ENCODE measurements around the gene COL26A1. TPM values are rescaled to one million over a fixed set of nuclear protein-coding genes. Genes with fewer than 3 reads are reported as not detected.

The COL26A1 gene
- total RNA-seq, 6 experiments from 2014 or later, result 1.4 to 5.4 (median 3.0) TPM

DNA sequence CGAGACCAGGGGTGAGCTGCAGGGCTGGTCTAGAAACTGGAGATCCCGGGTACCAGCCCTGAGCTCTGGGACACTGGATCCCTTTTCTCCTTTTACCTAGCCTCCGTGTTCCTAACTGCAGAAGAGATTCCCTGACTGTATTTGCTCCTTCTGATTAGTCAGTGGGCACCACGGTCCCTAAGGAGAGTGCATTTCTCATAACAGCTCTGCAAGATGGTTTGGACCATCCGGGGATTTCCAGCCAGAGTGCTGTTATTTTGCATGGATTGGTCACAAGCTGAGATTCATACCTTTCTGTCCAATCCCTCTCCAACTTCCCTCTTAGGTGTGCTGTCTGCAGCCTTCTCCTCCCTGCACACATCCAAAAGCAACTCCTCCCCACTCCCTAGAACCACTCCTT lies 143.9 kb downstream of the COL26A1 start:
- DNase-seq (no peak), ATAC-seq (no peak)
- H3K27me3 ChIP-seq, result no peaks in the 10 kb centered on the region
- 64% methylated on average over 4 of the region's 5 CpGs for WGBS (ENCODE audit: insufficient coverage, low coverage, low lambda C conversion rate, missing lambda C conversion rate)
- intact Hi-C loops (cut with DNase I), result no loop called here
- no peaks in the 10 kb centered on the region for H3K9me3 ChIP-seq
- no peaks in the 10 kb centered on the region for H3K4me1 ChIP-seq
- H3K27ac ChIP-seq, result no peak overlapping the region
- no peak overlapping the region for H3K4me3 ChIP-seq
- TF ChIP-seq, protein P1, sequence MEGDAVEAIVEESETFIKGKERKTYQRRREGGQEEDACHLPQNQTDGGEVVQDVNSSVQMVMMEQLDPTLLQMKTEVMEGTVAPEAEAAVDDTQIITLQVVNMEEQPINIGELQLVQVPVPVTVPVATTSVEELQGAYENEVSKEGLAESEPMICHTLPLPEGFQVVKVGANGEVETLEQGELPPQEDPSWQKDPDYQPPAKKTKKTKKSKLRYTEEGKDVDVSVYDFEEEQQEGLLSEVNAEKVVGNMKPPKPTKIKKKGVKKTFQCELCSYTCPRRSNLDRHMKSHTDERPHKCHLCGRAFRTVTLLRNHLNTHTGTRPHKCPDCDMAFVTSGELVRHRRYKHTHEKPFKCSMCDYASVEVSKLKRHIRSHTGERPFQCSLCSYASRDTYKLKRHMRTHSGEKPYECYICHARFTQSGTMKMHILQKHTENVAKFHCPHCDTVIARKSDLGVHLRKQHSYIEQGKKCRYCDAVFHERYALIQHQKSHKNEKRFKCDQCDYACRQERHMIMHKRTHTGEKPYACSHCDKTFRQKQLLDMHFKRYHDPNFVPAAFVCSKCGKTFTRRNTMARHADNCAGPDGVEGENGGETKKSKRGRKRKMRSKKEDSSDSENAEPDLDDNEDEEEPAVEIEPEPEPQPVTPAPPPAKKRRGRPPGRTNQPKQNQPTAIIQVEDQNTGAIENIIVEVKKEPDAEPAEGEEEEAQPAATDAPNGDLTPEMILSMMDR (IDR thresholded peaks at IDR 0.05), result no peak
- TF ChIP-seq POLR2A (IDR thresholded peaks at IDR 0.05), result no peak
- H3K36me3 ChIP-seq, result no peaks in the 10 kb centered on the region

DNA sequence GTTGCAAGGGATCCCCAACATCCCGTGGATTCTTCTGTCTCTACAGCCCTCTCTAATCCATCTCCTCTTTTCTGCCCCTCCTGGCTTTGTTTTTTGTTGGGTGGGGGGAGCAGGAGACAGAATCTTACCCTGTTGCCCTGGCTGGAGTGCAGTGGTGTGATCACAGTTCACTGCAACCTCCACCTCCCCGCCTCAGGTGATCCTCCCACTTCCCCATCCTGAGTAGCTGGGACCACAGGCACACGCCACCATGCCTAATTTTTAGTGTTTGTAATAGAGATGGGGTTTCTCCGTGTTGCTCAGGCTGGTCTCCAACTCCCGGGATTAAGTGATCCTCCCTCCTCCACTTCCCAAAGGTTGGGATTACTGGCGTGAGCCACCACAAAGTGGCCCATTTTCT lies 144.7 kb downstream of the COL26A1 start:
- Histone ChIP-seq H3K4me1 (no peaks in the 10 kb centered on the region), H3K36me3 (no peaks in the 10 kb centered on the region), H3K27me3 (no peaks in the 10 kb centered on the region), H3K27ac (no peak overlapping the region), H3K9me3 (no peaks in the 10 kb centered on the region), H3K4me3 (no peak overlapping the region)
- ATAC-seq (no peak), DNase-seq (no peak)
- intact Hi-C loops (cut with DNase I), result no loop called here
- no peak for TF ChIP-seq POLR2A (IDR thresholded peaks at IDR 0.05)
- TF ChIP-seq, protein P1 (IDR thresholded peaks at IDR 0.05), result no peak
- 54% methylated on average over 6 of the region's 6 CpGs for WGBS (ENCODE audit: insufficient coverage, low coverage, low lambda C conversion rate, missing lambda C conversion rate)

DNA sequence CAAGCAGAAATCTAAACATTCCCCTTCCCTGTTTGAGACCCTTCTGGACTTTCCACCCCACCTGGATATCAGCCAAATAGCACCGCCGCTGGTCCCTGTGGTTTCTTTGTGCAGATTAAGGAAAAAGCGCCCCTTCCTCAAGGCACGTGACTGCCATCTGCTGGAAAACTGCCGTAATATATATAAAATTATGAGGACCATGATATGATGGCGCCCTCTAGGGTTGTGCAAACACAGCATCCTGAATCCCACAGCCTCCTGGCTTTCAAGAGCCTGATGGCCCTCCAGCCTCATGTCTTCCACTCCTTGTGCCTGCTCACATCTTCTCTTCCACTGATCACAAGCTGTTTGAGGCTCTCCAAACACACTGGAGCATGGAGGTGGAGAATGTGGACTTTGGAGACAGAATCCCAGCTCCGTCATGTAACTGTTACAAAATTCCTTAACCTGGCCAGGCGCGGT lies 145.1 kb downstream of the COL26A1 start:
- intact Hi-C loops (cut with DNase I), result no loop called here
- Histone ChIP-seq H3K27ac (no peak overlapping the region), H3K9me3 (no peaks in the 10 kb centered on the region), H3K27me3 (no peaks in the 10 kb centered on the region), H3K4me3 (no peak overlapping the region), H3K36me3 (no peaks in the 10 kb centered on the region), H3K4me1 (no peaks in the 10 kb centered on the region)
- WGBS (ENCODE audit: insufficient coverage, low coverage, low lambda C conversion rate, missing lambda C conversion rate), result 17% methylated on average over 9 of the region's 9 CpGs
- DNase-seq, result no peak
- TF ChIP-seq, protein P1 (IDR thresholded peaks at IDR 0.05), result peak in 3 of 4 donors; percentile 49 to 68 (median 55)
- no peak for TF ChIP-seq POLR2A (IDR thresholded peaks at IDR 0.05)
- peak; percentile 45 to 81 (median 55) for ATAC-seq

DNA sequence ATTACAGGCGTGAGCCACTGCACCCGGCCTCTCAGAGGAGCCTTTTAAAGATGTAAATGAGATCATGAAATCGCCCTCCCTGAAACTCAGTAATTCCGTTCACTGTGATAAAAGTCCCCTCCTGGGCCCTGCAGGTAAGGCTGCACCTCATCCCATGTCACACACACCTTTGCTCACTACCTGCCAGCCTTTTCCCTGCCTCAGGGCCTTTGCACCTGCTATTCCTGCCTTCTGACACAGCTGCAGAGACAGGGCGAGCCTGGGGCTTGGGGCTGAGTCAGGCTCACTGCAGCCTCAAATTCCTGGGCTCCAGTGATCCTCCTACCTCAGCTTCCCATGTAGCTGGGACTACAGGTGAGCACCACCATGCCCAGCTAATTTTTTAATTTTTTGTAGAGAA lies 147.6 kb downstream of the COL26A1 start:
- no peak for DNase-seq
- H3K4me3 ChIP-seq, result no peak overlapping the region
- no peaks in the 10 kb centered on the region for H3K4me1 ChIP-seq
- ATAC-seq, result no peak
- no peaks in the 10 kb centered on the region for H3K9me3 ChIP-seq
- intact Hi-C loops (cut with DNase I), result no loop called here
- H3K36me3 ChIP-seq, result no peaks in the 10 kb centered on the region
- no peaks in the 10 kb centered on the region for H3K27me3 ChIP-seq
- TF ChIP-seq, protein P1 (IDR thresholded peaks at IDR 0.05), result no peak
- no peak for TF ChIP-seq POLR2A (IDR thresholded peaks at IDR 0.05)
- 86% methylated on average over 4 of the region's 5 CpGs for WGBS (ENCODE audit: insufficient coverage, low coverage, low lambda C conversion rate, missing lambda C conversion rate)
- no peak overlapping the region for H3K27ac ChIP-seq

DNA sequence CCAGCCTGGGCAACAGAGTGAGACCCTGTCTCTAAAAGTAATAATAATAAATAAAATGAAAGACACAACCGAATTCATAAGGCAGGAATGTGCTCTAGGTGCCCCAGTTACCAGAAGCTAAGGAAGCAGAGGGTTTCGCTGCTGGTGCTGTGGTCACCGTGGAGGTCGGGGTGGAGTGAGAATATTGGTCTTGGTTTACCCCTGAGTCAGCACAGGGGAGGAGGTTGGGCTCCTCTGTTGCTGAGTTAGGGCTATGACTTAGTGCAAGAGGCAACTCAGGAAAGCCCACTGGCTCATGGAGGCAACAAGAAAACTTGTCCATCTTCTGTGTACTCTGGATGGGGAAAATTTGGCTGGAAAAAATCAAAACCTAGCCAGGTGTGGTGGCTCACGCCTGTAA lies 149.3 kb downstream of the COL26A1 start:
- ATAC-seq (no peak), DNase-seq (no peak)
- intact Hi-C loops (cut with DNase I), result no loop called here
- no peaks in the 10 kb centered on the region for H3K27me3 ChIP-seq
- 89% methylated on average over 5 of the region's 5 CpGs for WGBS (ENCODE audit: insufficient coverage, low coverage, low lambda C conversion rate, missing lambda C conversion rate)
- H3K36me3 ChIP-seq, result no peaks in the 10 kb centered on the region
- no peaks in the 10 kb centered on the region for H3K9me3 ChIP-seq
- no peak overlapping the region for H3K27ac ChIP-seq
- H3K4me1 ChIP-seq, result no peaks in the 10 kb centered on the region
- TF ChIP-seq POLR2A (IDR thresholded peaks at IDR 0.05), result no peak
- TF ChIP-seq, protein P1 (IDR thresholded peaks at IDR 0.05), result no peak
- H3K4me3 ChIP-seq, result no peak overlapping the region
